HepG2 (cell line): ENCODE measurements around the gene ZMIZ1. TPM values are rescaled to one million over a fixed set of nuclear protein-coding genes. Genes with fewer than 3 reads are reported as not detected.

Source experiments
- MTF1 ChIP-seq: sonication (generic); formaldehyde crosslinking; IDR thresholded peaks from 2 replicates; pipeline ENCODE4 v1.5.0; 2020; ENCODE audit warnings: missing genetic modification reagents
- NFYC ChIP-seq: IDR thresholded peaks from 2 replicates; pipeline ENCODE4 v1.6.1; 2016; ENCODE audit warnings: missing genetic modification reagents, missing compliant biosample characterization
- TOE1 ChIP-seq: sonication (generic); formaldehyde crosslinking; IDR thresholded peaks from 2 replicates; pipeline ENCODE4 v1.4.0; 2020; ENCODE audit warnings: mild to moderate bottlenecking, missing genetic modification reagents
- ZNF207 ChIP-seq: fragments of 450-650 bp; IDR thresholded peaks from 2 replicates; pipeline ENCODE4 v1.6.1; 2016; ENCODE audit warnings: antibody characterized with exemption, borderline replicate concordance
- ZNF350 ChIP-seq: sonication (generic); formaldehyde crosslinking; IDR thresholded peaks from 2 replicates; pipeline ENCODE4 v1.4.0; 2020; ENCODE audit warnings: mild to moderate bottlenecking, low read depth, missing genetic modification reagents, borderline replicate concordance
- ZNF468 ChIP-seq: sonication (generic); formaldehyde crosslinking; IDR thresholded peaks from 2 replicates; pipeline ENCODE4 v1.8.0; 2022; ENCODE audit warnings: mild to moderate bottlenecking, moderate library complexity, missing genetic modification reagents
- ZNF616 ChIP-seq: sonication (generic); formaldehyde crosslinking; IDR thresholded peaks from 2 replicates; pipeline ENCODE4 v1.5.0; 2020; ENCODE audit warnings: low read depth, mild to moderate bottlenecking, missing genetic modification reagents
- ZNF672 ChIP-seq: sonication (generic); formaldehyde crosslinking; IDR thresholded peaks from 2 replicates; pipeline ENCODE4 v1.8.1; 2022; ENCODE audit warnings: missing genetic modification reagents
- polyA plus RNA-seq, 8 experiments: library from polyadenylated mRNA; depleted of rRNA in 3 of 8; stranded (reverse) in 7 of 8; unstranded in 1 of 8; fragments of >200 nt; fragmentation: Illumina TruSeq in 4 of 8; extraction: Trizol in 4 of 8; gene quantifications; 2 replicates each; pipeline versions ENCODE4 v1.2.1 to v1.2.3, GENCODE V29; 2011 to 2016; ENCODE audit warnings: low read depth in 4 of 8, missing spikeins in 1 of 8, mixed read lengths in 1 of 8; ENCODE audit not compliant: insufficient read depth in 1 of 8
- total RNA-seq, 5 experiments: library from RNA; depleted of rRNA; stranded (reverse); fragments of >200 nt; fragmentation: Illumina TruSeq; extraction: Trizol; gene quantifications; 2 replicates each; pipeline ENCODE4 v1.2.3, GENCODE V29; 2016; ENCODE audit warnings: low read depth in 1 of 5
- TF ChIP-seq, protein P1 (sequence below): sonication (generic); formaldehyde crosslinking; IDR thresholded peaks from 2 replicates; pipeline ENCODE4 v1.4.0; 2020; ENCODE audit warnings: mild to moderate bottlenecking, missing genetic modification reagents
- TF ChIP-seq, protein P2 (sequence below): sonication (generic); formaldehyde crosslinking; IDR thresholded peaks from 2 replicates; pipeline ENCODE4; 2020; ENCODE audit warnings: missing genetic modification reagents, mild to moderate bottlenecking, borderline replicate concordance
- TF ChIP-seq, protein P3 (sequence below): sonication (generic); formaldehyde crosslinking; IDR thresholded peaks from 2 replicates; pipeline ENCODE4 v1.8.1; 2023; ENCODE audit warnings: mild to moderate bottlenecking, missing genetic modification reagents
- TF ChIP-seq, protein P4 (sequence below): sonication (generic); formaldehyde crosslinking; IDR thresholded peaks from 2 replicates; pipeline ENCODE4 v1.5.1; 2020; ENCODE audit warnings: mild to moderate bottlenecking, moderate library complexity, missing genetic modification reagents
- TF ChIP-seq, protein P5 (sequence below): sonication (generic); formaldehyde crosslinking; IDR thresholded peaks from 2 replicates; pipeline ENCODE4 v1.5.1; 2020; ENCODE audit warnings: mild to moderate bottlenecking, missing genetic modification reagents, borderline replicate concordance

Gene ZMIZ1
- total and polyA plus RNA-seq, 2 of the 13 experiments (the other 11 are each of a cell fraction or from before 2014, with no cell fraction given), result 5.3 to 10.2 TPM

DNA sequence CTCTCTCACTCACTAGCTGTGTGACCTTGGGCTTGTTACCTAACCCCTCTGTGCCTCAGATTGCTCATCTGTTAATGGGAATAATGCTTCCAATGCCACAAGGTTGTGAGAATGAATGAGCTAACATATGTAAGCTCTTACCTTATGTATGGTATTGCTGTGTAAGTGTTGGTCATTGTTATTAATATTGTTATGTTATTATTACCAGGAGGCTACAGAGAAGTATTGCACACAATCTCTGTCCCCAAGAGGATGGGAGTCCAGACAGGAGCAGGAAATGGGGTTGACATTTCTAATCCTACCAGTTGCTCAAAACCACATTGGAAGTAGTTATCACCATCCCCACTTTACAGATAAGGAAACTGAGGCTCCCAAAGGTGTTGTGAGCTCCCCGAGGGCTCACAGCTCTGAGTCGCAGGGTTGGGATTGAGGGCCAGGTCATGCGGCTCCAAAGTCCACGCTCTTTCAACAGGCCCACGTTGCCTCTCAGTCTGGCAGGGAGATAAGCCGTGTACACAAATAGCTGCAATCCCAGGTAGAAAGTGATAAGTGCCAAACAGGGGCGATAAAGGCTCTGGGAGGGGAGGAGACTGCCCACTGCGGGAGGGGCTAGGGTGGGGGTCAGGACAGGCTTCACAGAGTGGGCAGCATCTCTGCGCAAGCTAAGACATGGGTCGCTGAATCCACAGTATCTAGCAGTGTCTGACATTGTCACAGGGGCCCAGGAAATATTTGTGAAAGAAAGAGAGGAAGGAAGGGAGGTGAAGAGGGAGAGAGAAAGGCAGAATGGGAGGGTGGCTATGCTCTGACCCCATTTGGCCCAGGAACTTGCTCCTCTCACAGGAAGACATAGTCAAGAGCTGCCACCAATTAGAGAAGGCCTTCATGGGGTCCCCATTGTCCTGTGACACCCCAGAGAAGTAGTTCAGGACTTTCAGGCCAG is 9.6 kb upstream of the ZMIZ1 start (continued):
- TF ChIP-seq, protein P1, sequence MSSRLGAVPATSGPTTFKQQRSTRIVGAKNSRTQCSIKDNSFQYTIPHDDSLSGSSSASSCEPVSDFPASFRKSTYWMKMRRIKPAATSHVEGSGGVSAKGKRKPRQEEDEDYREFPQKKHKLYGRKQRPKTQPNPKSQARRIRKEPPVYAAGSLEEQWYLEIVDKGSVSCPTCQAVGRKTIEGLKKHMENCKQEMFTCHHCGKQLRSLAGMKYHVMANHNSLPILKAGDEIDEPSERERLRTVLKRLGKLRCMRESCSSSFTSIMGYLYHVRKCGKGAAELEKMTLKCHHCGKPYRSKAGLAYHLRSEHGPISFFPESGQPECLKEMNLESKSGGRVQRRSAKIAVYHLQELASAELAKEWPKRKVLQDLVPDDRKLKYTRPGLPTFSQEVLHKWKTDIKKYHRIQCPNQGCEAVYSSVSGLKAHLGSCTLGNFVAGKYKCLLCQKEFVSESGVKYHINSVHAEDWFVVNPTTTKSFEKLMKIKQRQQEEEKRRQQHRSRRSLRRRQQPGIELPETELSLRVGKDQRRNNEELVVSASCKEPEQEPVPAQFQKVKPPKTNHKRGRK (CRISPR knock-in tag), result no peak
- TF ChIP-seq, protein P2, sequence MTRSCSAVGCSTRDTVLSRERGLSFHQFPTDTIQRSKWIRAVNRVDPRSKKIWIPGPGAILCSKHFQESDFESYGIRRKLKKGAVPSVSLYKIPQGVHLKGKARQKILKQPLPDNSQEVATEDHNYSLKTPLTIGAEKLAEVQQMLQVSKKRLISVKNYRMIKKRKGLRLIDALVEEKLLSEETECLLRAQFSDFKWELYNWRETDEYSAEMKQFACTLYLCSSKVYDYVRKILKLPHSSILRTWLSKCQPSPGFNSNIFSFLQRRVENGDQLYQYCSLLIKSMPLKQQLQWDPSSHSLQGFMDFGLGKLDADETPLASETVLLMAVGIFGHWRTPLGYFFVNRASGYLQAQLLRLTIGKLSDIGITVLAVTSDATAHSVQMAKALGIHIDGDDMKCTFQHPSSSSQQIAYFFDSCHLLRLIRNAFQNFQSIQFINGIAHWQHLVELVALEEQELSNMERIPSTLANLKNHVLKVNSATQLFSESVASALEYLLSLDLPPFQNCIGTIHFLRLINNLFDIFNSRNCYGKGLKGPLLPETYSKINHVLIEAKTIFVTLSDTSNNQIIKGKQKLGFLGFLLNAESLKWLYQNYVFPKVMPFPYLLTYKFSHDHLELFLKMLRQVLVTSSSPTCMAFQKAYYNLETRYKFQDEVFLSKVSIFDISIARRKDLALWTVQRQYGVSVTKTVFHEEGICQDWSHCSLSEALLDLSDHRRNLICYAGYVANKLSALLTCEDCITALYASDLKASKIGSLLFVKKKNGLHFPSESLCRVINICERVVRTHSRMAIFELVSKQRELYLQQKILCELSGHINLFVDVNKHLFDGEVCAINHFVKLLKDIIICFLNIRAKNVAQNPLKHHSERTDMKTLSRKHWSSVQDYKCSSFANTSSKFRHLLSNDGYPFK (CRISPR knock-in tag), result no peak; the same call in 1 of the 2 replicates
- TF ChIP-seq ZNF350, result peak; percentile 57; the same call in 1 of the 2 replicates
- TF ChIP-seq, protein P3, sequence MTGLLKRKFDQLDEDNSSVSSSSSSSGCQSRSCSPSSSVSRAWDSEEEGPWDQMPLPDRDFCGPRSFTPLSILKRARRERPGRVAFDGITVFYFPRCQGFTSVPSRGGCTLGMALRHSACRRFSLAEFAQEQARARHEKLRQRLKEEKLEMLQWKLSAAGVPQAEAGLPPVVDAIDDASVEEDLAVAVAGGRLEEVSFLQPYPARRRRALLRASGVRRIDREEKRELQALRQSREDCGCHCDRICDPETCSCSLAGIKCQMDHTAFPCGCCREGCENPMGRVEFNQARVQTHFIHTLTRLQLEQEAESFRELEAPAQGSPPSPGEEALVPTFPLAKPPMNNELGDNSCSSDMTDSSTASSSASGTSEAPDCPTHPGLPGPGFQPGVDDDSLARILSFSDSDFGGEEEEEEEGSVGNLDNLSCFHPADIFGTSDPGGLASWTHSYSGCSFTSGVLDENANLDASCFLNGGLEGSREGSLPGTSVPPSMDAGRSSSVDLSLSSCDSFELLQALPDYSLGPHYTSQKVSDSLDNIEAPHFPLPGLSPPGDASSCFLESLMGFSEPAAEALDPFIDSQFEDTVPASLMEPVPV (CRISPR knock-in tag), result no peak
- TF ChIP-seq MTF1 (CRISPR knock-in tag), result no peak
- TF ChIP-seq TOE1 (CRISPR knock-in tag), result no peak
- peak; percentile 10; the same call in 1 of the 2 replicates for TF ChIP-seq NFYC
- TF ChIP-seq, protein P4, sequence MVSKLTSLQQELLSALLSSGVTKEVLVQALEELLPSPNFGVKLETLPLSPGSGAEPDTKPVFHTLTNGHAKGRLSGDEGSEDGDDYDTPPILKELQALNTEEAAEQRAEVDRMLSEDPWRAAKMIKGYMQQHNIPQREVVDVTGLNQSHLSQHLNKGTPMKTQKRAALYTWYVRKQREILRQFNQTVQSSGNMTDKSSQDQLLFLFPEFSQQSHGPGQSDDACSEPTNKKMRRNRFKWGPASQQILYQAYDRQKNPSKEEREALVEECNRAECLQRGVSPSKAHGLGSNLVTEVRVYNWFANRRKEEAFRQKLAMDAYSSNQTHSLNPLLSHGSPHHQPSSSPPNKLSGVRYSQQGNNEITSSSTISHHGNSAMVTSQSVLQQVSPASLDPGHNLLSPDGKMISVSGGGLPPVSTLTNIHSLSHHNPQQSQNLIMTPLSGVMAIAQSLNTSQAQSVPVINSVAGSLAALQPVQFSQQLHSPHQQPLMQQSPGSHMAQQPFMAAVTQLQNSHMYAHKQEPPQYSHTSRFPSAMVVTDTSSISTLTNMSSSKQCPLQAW (CRISPR knock-in tag), result peak; percentile 97
- TF ChIP-seq ZNF468, result no peak
- TF ChIP-seq ZNF616, result no peak
- no peak for TF ChIP-seq ZNF207
- TF ChIP-seq, protein P5, sequence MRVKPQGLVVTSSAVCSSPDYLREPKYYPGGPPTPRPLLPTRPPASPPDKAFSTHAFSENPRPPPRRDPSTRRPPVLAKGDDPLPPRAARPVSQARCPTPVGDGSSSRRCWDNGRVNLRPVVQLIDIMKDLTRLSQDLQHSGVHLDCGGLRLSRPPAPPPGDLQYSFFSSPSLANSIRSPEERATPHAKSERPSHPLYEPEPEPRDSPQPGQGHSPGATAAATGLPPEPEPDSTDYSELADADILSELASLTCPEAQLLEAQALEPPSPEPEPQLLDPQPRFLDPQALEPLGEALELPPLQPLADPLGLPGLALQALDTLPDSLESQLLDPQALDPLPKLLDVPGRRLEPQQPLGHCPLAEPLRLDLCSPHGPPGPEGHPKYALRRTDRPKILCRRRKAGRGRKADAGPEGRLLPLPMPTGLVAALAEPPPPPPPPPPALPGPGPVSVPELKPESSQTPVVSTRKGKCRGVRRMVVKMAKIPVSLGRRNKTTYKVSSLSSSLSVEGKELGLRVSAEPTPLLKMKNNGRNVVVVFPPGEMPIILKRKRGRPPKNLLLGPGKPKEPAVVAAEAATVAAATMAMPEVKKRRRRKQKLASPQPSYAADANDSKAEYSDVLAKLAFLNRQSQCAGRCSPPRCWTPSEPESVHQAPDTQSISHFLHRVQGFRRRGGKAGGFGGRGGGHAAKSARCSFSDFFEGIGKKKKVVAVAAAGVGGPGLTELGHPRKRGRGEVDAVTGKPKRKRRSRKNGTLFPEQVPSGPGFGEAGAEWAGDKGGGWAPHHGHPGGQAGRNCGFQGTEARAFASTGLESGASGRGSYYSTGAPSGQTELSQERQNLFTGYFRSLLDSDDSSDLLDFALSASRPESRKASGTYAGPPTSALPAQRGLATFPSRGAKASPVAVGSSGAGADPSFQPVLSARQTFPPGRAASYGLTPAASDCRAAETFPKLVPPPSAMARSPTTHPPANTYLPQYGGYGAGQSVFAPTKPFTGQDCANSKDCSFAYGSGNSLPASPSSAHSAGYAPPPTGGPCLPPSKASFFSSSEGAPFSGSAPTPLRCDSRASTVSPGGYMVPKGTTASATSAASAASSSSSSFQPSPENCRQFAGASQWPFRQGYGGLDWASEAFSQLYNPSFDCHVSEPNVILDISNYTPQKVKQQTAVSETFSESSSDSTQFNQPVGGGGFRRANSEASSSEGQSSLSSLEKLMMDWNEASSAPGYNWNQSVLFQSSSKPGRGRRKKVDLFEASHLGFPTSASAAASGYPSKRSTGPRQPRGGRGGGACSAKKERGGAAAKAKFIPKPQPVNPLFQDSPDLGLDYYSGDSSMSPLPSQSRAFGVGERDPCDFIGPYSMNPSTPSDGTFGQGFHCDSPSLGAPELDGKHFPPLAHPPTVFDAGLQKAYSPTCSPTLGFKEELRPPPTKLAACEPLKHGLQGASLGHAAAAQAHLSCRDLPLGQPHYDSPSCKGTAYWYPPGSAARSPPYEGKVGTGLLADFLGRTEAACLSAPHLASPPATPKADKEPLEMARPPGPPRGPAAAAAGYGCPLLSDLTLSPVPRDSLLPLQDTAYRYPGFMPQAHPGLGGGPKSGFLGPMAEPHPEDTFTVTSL (CRISPR knock-in tag), result peak; percentile 90
- TF ChIP-seq ZNF672 (CRISPR knock-in tag), result 0 out of 2 replicates have a peak, but pooled peaks have one; percentile 46
